HG03432 (cell line): ENCODE measurements around the gene CCDC178.

ENCODE experiments used
- ATAC-seq: cut with Tn5 transposase; IDR thresholded peaks from one replicate; pipeline ENCODE4 v1.9.1; 2021; ENCODE audit warnings: mild to moderate bottlenecking, moderate library complexity; ENCODE audit not compliant: unreplicated experiment

CCDC178 gene

GRCh38 chr18:32891130-32891529 is 549.4 kb downstream of the CCDC178 start:
- ATAC-seq = peak; percentile 74

- no peak for ATAC-seq
Observed at GRCh38 chr18:32889615-32890593, 550.6 kb downstream of the CCDC178 start.

- ATAC-seq = no peak
Observed at GRCh38 chr18:32888306-32888705, 552.2 kb downstream of the CCDC178 start.
